Skeletal muscle cell (primary cell): ENCODE data around the gene TMEM169.

ENCODE experiments used
- DNase-seq: peaks from one replicate; pipeline ENCODE4 v3.0.0-alpha.2; 2010; ENCODE audit warnings: low read depth
- H3K4me3 ChIP-seq: 2 replicates; pipeline ENCODE4 v1.5.1; 2011; ENCODE audit warnings: low read depth, mild to moderate bottlenecking, control low read depth, low read length, moderate library complexity

Gene TMEM169

DNA sequence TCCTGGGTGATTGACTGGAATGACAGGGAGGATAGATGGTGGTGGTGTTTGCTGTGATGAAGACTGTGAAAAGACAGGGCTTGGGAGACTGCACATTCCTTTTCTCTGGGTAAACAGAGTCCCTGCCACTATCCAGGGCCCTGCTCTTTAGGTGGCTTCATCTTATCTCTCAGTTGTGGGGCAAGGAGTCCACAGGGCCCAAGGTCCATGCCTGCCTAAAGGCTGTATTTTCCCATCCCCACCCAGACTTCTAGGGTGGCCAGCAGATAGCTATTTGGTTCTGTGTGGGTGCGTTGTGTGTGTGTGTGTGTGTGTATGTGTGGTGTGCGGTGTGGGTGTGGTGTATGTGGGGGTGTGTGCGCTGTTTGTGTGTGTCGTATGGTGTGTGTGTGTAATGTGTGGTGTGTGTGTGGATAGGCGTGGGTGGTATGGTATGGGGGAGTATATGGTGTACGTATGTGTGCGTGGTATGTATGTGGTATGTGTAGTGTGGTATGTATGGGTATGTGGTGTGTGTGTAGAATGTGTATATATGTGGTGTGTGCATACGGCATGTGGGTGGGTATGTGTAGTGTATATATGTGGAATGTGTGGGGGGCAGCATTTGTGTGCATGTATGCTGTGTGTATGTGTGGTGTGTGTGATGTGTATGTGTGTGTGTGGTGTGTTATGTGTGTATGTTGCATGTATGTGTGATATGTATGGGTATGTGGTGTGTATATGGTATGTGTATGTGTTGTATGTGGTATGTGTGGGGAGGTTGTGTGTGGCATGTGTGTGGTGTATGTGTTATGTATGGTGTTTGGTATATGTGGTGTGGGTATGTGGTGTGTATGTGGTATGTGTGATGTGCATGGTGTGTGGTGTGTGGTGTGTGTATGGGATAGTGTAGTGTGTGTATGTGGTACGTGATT, 17.0 kb downstream of the TMEM169 start:
- no peak overlapping the region for H3K4me3 ChIP-seq
- no peak for DNase-seq

DNA sequence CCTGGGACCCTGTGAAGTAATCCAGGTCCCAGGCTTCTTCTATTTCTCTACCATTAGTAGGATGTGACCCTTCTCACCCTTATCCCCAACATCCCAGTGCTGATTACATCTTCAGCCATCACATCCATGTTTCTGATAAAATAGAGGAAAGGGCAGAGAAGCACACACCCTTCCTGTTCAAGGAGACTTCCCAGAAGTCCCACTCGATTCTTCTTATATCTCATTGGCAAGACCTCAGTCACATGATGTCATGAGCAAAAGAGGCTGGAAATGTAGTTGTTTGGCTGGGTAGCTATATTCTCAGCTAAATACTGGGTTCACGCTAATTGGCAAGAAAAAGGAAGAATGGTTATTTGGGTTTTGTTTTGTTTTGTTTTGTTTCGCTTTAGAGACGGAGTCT, 19.4 kb downstream of the TMEM169 start:
- no peak for DNase-seq
- H3K4me3 ChIP-seq: no peak overlapping the region

DNA sequence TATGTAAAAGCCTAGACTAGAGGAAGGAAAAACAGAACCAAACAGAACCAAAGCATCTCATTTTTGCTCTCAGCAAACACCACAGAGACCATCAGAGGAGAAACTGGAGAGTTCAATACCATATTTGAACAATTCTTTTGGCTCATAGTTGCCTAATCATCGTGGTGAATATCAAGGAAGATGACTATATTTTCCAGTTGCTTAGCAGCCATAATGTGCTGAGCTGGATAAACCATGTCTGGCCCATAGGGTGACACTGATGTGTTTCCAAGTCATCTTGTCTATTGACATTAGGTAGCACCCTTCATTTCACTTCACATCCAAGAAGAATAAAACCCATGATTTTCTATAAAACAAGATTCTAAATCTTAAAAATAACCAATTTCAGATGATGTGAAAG, 21.5 kb downstream of the TMEM169 start:
- H3K4me3 ChIP-seq: no peak overlapping the region
- DNase-seq: no peak

DNA sequence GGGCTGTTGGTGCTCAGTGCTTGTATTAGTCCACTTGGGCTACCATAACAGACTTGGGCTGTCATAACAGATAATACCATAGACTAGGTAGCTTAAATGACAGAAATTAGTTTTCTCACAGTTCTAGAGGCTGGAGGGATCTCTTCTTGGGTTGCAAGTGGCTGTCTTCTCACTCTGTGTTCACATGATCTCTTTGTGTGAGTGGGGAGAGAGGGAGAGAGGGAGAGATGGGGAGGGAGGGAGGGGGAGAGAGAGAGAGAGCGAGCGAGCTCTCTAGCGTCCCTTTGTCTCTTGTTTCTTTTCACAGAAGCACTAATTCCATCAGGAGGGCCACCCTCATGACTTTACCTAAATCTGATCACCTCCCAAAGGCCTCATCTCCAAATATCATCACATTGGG, 23.0 kb downstream of the TMEM169 start:
- DNase-seq: no peak
- no peak overlapping the region for H3K4me3 ChIP-seq

DNA sequence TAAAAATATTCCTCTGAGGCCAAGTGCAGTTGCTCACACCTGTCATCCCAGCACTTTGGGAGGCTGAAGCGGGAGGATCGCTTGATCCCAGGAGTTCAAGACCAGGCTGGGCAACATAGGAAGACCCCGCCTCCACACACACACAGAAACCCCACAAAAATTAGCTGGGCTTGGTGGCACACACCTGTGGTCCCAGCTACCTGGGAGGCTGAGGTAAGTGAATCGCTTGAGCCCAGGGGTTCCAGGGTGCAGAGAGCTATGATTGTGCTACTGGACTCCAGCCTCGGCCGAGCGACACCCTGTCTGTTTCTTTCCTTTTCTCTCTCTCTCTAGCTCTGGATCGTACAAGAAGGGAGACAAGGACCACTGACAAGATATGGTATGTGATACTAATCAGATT, 25.6 kb downstream of the TMEM169 start:
- no peak overlapping the region for H3K4me3 ChIP-seq
- DNase-seq: no peak

DNA sequence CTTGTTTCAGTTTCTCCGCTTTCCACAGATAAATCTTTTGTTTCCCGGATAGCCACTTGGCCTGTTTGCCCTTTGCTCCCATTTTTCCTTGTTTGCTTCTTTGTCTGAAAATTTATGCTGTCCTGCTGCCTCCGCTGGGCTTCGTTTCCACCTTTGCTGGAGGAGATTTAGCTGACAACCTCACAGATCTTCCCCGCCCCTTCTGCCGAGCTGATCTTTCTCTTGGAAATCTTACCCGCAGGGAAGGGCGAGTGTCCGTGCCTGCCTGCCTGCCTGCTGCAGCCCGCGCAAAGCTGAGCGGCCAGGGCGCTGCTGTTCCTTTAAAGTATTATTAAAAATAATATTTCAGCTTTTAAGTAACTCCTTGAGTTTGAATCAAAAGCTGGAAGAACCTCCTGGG, 26.0 kb downstream of the TMEM169 start:
- H3K4me3 ChIP-seq: no peak overlapping the region
- DNase-seq: no peak

DNA sequence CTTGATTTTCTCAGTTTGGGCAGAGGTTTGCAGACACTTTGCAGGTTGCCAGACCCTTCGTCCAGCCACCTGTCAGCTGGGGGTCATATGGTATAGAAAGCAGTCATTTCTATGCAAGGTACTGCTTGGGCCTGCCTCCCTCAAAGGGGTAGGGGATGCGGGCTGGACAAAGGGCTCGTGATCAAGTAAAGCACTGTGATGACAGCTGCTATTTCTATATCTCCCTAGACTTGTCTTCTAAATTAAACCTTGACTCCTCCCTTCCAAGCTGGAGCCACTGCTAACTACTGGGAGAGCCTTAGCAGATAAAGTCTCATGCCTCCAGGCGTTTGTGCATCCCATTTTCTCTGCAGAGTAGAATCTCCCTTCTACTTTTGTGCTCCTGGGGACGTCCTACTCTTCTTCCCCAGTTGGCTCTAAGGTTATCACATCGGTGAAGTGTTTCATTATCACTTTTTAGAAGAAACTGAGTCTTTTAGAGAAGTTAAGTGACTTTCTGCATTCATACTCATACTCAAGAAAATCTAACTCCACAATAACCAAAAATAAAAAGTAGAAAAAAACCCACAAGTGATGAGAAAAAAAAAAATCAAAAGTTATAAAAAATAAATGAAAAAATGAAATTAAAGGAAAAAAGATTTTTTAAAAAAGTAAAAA, 26.7 kb downstream of the TMEM169 start:
- H3K4me3 ChIP-seq: peak overlapping the region; percentile 98
- no peak for DNase-seq

DNA sequence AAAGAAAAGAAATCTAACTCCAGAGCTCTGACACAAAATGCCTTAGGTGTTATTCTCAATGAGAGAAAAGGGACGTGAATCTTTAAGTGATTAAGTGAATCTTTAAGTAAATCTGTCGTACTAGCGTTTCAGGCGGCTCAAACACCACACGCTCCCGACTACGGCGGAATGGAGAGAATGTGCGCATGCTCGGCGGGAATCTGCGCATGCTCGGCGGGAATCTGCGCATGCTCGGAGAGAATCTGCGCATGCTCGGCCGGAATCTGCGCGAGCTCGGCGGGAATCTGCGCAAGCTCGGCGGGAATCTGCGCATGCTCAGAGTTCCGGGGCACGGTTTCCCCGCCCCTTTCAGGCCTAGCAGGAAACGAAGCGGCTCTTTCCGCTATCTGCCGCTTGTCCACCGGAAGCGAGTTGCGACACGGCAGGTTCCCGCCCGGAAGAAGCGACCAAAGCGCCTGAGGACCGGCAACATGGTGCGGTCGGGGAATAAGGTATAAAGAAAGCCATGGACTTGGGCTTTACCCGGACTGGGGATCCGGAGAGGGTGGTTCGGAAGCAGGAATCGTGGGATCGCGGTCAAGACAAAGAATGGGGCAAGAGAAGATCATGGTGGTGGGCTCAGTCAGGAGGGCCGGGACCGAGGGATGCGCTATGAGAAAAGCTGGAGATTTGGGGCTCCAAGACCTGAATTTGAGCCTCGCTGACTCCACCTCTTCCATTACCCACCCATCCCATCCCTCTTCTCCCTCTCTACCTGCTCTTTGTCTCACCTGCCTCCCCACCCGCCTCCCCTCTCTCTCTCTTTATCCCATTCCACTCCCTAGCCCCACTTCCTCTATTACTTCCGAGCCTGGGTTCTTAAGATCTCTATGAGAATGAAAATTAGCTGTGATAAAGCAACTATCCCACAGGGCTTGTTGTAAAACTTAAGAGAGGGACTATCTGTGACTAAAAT, 27.5 kb downstream of the TMEM169 start, which contains the start of gene XRCC5:
XRCC5 (plus strand) TSS at position 382 of the 955 bp plus-strand sequence; CDS start at position 471, 89 bp downstream.
- peak within 1 kb of the TSS; percentile 98 for H3K4me3 ChIP-seq
- peak; percentile 85 for DNase-seq

DNA sequence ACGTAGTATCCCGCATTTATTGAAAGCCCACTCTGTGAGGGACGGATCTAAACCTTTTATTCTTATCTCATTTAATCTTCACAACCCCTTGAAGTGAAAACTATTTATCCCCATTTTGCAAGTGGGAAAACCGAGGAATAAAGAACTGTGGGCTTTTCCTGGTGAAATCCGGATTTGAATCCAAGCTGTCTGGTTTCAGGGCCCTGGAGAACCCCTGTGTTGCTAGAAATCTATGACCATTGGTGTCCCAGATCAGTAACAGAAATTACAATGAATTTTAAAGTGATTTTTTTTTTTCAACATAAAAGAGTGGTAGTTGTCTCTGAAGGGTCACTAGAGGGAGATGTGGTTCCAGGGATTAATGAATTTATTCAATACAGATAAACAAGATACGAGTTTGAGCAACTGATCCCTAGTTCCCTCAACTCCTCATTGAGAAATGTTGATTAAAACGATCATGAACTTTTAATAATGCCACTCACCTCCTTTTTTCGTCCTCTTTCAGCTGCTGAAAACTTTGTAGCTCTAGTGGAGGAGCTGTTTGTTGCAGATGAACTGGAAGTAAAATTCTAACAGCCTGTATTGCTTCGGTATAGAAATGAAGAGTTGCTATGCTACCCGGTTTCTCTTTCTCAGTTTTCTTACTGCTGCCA, 28.4 kb downstream of the TMEM169 start:
- peak; percentile 31 for DNase-seq

DNA sequence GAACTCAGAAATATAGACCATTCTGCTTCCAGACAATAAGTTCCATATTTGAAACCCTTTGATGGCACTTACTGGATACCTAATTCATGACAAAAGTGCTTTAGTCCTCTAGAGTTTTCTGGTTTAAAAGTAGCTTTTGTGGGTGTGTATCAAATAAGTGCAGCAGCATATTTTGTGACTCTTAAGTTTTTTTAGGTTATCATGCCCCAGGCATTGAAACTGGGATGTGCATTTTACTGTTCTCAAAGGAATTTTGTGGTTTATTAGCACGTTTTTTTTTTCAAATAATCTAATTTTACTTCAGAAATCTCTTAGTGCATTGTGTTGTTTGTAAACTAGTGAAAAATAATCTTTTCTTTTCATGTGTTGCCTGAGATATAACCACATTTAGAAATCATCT, 28.9 kb downstream of the TMEM169 start:
- H3K4me3 ChIP-seq: peak overlapping the region; percentile 98
- DNase-seq: no peak

More for the DNA sequence above, 28.4 kb downstream of the TMEM169 start:
- H3K4me3 ChIP-seq: peak overlapping the region; percentile 98

DNA sequence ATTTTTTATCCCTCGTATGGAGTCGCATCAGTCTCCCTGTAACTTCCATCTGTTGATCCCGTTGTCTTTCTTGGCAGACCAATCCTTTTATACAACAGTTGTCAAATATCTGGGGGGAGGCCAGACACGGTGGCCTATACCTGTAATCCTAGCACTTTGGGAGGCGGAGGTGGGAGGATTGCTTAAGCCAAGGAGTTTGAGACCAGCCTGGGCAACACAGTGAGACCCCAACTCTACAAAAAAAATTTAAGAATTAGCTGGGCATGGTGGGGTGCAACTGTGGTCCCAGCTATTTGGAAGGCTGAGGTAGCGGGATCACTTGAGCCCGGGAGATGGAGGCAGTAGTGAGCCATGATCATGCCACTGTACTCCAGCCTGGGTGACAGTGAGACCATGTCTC, 29.4 kb downstream of the TMEM169 start:
- DNase-seq: no peak
- H3K4me3 ChIP-seq: no peak overlapping the region

DNA sequence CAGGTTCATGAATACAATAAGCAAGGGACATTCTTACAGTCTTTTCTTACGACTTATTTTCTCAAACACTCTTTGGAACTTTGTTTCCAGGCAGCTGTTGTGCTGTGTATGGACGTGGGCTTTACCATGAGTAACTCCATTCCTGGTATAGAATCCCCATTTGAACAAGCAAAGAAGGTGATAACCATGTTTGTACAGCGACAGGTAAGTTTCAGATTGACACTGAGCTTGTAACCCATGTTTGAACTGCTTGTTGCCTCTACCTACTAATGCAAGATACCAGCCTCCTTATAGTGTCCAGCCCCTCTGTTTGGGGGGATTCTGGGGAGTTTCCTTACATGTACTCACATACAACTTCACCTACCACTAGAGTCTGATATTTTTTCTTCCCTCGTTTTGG, 31.2 kb downstream of the TMEM169 start:
- no peak for DNase-seq
- H3K4me3 ChIP-seq: no peak overlapping the region

DNA sequence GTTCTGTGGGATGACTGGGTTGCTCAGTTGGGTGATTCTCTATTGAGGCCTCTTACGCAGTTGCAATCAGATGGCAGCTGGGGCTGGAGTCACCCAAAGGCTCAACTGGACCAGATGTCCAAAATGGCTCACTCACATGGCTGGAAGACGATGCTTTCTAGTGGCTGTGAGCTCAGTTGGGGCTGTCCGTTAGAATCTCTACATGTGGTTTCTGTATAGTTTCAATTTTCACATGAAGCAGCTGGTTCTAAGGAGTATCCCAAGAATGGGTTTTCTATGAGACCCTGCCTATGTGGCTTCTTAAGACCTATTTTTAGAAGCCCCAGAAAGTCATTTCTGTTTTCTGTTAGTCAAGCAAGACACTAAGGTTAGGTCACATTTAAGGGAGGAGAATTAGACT, 31.9 kb downstream of the TMEM169 start:
- no peak overlapping the region for H3K4me3 ChIP-seq
- peak; percentile 21 for DNase-seq

DNA sequence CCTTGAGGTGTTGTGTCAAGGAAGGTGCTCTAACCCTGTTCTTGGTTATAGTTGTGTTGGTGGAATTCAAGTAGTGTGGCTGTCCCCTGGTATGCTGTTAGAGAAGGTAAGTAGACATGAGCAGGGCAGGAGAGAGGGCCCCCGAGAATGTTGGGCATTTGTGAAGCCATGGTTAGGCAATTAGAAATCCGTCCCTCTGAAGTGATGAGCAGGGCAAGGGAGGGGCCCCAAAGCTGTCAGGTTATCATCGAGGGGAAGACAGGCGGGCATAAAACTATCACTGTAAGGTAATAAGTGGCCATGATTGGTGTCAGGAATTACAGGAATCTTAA, 32.6 kb downstream of the TMEM169 start:
- DNase-seq: no peak
- H3K4me3 ChIP-seq: no peak overlapping the region

DNA sequence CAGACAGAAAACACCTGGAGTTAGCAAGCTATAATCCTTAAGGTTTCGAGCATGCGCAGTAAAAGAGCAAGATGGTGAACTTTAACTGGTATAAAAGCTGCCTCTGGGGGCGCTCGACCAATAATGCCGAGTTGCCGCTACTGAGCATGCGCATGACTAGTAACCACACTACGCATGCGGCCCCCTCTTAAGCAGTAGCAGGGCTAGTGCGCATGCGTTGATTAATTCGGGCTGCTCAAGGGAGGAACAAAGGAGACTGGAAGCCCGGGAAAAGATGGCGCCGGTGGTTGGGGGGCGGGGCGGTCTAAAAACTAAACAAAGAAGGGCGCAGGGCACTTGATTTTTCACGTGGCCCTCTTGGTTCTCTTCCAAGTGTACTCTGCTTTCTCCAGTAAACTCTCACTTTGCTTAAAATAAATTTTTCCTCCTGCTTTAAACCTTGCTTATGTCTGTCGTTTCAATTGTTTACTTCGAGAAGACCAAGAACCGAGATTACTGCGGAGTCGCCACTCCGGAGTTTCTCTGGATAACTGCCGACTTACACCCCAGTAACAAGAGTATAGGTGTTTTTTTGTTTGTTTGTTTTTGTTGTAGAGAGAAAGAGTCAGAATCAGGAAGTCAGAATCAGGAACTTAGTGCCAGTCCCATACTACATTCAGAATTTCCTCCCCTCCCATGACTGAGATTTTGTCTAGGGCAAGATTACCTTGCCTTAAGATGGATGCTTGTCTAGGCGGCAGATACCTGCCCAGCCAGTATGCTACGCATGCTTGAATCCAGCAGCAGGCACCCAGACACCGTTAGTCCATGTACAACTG, 33.2 kb downstream of the TMEM169 start:
- DNase-seq: peak; percentile 92
- peak overlapping the region; percentile 49 for H3K4me3 ChIP-seq

DNA sequence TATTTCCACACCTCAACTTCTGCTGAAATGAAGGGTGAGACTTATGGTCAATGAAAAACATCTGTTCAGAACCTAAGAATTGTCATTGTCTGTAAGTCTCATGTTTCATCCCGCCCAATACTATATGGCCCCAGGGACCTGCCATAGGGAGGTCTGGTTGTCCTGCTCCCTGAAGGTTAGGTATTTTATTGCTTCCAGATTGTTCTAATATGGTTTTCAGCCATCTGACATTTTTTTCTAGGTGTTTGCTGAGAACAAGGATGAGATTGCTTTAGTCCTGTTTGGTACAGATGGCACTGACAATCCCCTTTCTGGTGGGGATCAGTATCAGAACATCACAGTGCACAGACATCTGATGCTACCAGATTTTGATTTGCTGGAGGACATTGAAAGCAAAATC, 34.7 kb downstream of the TMEM169 start:
- no peak overlapping the region for H3K4me3 ChIP-seq
- no peak for DNase-seq

DNA sequence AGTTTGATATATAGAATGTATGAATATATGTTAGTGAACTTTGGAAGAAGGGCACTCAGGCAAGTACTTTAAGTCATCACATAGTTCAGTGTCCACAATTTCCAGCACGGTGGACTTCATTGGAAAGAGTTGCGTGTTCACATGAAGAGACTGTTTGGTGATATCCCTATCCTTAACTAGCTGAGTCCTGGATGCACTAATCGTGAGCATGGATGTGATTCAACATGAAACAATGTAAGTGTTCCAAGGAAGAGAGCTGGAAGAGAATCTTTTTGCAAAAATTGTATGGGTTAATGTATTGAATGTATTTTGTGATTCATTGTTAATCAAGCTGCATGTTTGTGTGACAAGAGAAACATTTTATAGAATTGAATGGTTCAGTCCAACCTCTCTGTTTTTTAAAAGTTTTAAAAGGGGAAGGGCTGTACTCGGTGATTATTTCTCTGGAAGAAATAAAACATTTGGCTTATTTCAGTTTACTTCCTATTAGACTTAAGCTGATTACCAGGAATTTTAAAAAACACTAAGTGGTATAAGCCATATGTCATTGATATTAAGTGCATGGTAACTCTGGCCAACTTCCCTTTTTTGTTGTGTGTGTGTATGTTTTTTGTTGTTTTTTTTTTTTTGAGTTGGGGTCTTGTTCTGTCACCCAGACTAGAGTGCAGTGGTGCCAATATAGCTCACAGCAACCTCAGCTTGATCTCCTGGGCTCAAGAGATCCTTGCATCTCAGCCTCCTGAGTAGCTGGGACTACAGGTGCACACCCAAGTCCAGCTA, 36.0 kb downstream of the TMEM169 start:
- DNase-seq: no peak

DNA sequence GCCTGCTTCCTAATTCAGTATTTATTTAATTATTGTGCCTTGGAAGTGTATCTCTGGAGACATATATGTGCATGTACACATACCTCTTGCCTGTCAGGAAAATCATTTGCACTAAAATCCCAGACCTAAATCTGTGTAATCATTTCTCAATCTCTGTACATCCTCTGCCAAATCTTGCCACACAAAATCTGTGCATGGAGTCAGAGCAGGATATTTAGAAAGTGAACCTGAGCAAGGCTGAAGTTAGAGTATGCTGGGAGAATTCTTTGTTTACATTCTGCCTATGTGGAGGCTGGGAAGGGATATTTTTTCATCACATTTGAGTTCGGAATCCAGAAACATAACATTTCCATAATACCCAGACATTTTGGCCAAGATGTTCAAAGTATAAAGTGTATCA, 36.8 kb downstream of the TMEM169 start:
- no peak overlapping the region for H3K4me3 ChIP-seq
- DNase-seq: no peak

More for the DNA sequence above, 36.0 kb downstream of the TMEM169 start:
- H3K4me3 ChIP-seq: no peak overlapping the region
